Subcutaneous adipose tissue (tissue), 4 donors: ENCODE results near the gene PATJ. TPM values are rescaled to one million over a fixed set of nuclear protein-coding genes. Genes with fewer than 3 reads are reported as not detected.

ENCODE experiments used
- CTCF ChIP-seq: fragments of 450-650 bp; IDR thresholded peaks from one replicate; pipeline ENCODE4 v1.5.1; 2016; ENCODE audit warnings: low read depth, mild to moderate bottlenecking, control low read depth, antibody characterized with exemption, moderate library complexity
- total RNA-seq, 4 donors: library from RNA; depleted of rRNA; stranded (reverse); fragments of >200 nt; gene quantifications; one replicate each; pipeline ENCODE4 v1.1.0, GENCODE V29; 2016

Gene PATJ
- total RNA-seq, 4 donors from 2014 or later: 12.2 to 21.6 (median 19.1) TPM

DNA sequence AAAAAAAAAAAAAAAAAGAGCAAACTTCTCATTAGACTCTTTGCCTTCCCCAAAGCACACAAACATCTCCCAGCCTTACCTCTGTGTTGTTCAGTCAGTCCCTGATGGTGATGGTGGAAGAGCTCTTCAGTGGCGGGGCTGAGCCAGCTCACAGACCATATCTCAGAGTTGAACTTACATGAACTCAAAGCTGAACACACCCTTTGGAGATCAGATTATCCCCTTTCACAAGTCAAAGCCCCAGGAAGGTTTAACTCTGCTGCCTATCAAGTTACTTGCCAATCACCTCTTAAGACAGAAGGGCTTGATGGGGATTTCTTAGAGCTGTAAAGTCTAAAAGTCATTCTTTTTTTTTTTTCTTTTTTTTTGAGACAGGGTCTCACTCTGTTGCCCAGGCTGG is 397.1 kb downstream of the PATJ start:
- TF ChIP-seq CTCF: no peak

- no peak for TF ChIP-seq CTCF
Measured at GRCh38 chr1:62140666-62141065, 398.4 kb downstream of the PATJ start.

DNA sequence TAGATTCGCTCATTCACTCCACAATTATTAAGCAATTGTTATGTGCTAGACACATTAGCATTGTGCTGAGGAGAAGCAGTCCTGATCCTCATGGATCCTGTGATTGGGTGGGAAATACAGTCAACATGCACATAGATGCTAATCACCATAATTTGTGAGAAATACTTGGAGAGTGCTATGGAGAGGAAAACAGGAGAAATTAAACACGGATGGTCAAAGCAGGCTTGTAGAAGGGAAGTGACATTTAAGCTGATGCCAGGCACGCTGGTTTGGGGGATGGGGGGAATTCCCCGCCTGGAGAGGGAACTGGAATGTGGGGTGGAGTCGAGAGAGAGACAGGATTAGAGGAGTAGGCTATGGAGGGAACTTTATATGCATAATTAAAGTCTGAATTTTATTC is 400.2 kb downstream of the PATJ start:
- no peak for TF ChIP-seq CTCF

DNA sequence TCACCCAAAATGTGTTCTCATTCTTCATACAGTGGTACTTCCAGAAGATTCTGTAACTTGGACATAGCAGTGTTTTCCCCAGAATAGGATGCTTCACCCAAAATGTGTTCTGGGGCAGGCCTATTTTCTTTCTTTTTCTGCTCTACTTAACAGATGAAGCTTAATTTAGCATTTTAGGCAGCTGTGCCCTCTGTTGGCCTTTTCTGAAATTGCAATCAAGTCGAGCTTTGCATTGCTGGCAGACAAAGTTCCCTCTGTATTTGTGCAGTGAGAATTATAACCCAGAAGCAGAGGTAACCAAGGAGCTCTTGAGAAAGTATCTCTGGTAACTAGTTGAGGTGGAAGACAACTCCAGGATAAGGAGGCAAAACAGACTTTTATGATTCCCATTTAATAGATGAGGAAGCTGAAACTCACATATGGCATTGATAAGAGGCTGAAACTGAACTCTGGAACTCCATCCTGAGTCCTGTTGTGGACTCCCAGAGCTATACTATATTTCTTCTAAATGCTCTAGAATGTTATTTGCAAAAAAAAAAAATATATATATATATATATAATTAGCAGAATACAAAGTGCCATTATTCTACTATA is 402.1 kb downstream of the PATJ start:
- TF ChIP-seq CTCF: no peak

DNA sequence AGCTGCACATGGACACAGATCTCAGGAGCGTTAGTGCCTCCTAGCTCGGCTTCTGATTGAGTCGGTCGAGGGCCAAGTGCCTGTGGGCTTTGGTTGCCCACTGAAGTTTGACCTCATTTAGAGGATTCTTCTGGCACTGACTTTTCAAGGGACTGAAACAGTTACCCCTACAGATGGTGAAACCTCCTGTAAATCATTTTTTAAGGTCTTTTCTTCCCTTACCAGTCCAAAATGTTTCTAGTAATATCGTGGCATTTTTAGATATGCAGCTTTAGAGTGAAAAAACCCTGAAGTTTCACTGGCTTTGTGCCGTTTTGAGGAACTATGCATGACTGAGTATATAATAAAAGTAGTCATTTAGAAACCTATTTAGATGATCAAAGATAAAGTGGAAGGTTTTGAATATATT is 417.7 kb downstream of the PATJ start:
- no peak for TF ChIP-seq CTCF

DNA sequence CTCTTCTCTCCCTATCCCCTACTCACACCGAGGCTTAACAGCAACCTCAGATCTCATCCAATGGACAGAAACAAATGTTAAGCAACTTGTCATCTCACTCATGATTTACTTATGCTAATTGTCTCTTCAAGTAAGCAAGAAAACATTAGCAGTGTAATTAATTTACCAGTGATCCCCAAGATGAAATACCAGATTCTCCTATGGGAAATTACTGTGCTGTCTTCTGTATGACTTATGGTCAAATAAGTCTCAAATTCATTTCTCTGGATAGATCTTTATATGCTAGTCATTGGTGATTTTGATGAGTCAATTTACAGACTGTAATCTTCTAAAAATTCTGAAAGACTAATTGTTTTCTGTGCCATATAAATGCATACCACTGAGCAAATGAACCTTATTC is 419.4 kb downstream of the PATJ start:
- TF ChIP-seq CTCF: no peak

- TF ChIP-seq CTCF: no peak
Measured at GRCh38 chr1:62175568-62176179, 433.4 kb downstream of the PATJ start.
